ENCODE results near the gene PLEKHG4B.
"Not testable (repeated sequence)": the region's sequence is repeated elsewhere in the genome, so short reads cannot be mapped to it uniquely, and the experiment has no call there.

The PLEKHG4B gene

DNA sequence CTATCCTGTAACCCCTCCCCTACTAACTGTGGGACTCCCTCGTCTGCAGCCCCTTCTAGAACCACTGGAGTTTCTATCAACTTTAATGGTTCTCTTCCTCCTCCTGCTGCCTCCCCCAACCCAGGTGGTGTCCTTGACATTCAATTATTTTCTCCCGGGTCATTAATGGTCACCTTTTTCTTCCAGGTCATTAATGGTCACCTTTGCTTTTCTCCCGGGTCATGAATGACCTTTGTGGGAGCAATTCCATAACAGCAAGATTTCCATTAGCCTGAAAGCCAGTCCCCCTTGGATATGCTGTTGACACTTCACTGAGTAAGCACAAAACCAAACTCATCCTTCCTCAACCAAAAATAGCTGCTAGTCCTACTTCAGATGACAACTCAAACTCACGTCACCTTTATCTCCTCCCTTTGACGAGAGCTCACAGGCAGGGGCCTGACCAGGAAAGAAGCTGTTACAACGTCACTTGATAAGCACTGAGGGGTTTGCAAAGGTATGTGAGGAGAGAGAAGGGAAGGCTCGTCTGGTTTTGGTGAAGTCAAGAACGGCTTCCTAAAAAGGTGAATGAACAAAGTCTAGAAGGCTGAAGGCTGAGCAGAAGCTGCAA lies 115.1 kb downstream of the PLEKHG4B start:
- no peak for DNase-seq

DNA sequence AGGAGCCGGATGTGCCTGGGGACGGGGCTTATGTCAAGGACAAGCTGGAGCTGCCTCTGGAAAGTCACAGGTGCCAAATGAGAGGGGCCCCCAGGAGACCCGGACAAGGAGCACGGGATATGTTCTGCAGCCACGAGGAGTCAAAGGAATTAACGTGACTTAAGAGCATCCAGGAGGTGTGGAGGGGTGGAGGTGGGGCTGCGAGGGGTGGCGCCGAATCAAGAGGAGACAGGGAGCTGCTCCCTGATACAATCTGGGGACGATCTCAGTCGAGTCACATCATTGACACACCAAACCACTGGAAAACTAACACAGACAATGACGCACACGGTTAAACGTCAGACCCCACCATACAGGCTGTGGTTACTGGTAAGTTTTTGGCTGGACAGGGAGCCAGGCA lies 115.6 kb downstream of the PLEKHG4B start:
- DNase-seq, result no peak

DNA sequence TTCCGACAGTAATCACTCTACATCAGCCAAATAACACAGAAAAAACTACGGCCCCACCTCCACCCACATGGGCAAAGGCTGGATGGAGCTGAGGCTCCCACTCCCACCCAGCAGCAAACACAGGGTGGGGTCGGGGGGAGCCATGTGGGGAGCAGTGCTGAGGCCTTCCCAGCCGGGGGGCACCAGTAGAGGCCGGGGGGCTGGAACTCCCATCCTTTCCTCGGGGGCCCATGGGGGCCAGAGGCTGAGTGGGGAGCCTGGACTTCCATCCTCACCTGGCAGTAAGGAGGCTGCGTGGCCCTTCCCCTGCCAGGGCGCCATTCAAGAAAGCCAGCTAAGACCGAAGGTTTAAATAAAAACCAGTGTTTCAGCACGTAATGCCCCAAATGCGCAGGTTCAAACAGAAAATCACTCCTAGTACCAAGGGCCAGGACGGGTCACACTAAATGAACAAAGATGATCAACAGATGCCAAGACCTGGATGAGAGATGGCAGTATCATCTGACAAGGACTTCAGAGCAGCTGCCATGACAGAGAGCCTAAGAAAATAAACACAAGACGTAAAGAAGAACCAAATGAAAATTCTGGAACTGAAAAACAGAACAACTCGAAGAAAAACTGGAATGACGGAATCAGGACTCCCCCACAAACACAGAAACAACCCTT lies 116.6 kb downstream of the PLEKHG4B start:
- DNase-seq, result no peak

DNA sequence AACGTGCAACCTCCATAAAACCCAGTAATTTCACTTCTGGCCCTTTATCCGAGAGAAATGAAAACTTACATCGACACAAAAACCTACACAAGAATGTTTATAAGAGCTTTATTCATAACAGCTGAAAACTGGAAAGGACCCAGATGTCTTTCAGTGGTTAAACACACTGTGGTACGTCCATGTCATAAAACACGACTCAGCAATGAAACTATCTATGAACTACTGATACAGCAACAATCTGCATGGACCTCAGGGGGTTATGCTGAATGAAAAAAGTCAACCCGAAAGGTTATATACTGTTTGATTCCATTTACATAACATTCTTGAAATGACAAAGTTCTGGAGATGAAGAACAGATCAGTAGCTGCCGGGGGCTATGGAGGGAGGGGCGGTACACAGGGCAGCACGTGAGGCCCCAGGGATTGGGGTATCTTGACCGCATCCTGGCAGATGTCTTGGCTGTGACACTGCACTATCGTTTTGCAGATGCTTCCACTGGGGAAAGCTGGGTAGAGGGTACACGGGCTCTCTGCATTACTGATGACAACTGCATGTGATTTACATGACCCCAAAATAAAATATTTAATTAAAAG lies 121.9 kb downstream of the PLEKHG4B start:
- DNase-seq, result no peak

DNA sequence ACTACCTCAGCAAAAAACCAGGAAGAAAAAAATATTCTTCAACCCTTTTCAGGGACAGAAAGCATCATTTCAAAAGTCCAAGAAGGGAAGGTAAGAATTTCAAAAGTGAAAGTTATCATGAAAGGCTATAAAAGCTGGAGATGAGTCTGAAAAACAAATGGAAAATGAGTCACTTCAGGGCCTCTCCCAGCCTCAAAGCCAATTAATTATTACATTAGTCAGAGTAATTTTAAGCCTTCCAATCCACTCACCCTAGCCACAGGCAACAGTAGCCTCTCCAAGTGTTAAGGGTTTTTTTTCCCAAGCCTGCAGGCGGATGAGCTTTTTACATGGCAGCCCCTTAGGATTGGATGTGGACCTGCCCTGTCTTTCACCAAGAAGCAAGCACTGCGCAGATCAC lies 123.3 kb downstream of the PLEKHG4B start:
- not testable (repeated sequence) for DNase-seq

DNA sequence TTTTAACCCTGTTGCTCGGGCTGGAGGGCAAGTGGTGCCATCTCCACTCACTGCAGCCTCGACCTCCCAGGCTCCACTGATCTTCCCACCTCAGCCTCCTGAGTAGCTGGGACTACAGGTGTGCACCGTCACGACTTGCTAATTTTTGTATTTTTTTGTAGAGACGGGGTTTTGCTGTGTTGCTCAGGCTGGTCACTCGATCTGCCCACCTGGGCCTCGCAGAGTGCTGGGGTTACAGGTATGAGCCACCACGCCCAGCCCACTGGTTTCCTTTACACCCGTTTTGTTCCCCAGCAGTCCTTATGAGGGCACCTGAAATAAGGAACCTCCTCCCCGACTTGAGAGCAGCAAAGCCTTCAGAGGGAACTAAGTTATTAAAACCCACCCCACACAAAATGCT lies 124.1 kb downstream of the PLEKHG4B start:
- not testable (repeated sequence) for DNase-seq

DNA sequence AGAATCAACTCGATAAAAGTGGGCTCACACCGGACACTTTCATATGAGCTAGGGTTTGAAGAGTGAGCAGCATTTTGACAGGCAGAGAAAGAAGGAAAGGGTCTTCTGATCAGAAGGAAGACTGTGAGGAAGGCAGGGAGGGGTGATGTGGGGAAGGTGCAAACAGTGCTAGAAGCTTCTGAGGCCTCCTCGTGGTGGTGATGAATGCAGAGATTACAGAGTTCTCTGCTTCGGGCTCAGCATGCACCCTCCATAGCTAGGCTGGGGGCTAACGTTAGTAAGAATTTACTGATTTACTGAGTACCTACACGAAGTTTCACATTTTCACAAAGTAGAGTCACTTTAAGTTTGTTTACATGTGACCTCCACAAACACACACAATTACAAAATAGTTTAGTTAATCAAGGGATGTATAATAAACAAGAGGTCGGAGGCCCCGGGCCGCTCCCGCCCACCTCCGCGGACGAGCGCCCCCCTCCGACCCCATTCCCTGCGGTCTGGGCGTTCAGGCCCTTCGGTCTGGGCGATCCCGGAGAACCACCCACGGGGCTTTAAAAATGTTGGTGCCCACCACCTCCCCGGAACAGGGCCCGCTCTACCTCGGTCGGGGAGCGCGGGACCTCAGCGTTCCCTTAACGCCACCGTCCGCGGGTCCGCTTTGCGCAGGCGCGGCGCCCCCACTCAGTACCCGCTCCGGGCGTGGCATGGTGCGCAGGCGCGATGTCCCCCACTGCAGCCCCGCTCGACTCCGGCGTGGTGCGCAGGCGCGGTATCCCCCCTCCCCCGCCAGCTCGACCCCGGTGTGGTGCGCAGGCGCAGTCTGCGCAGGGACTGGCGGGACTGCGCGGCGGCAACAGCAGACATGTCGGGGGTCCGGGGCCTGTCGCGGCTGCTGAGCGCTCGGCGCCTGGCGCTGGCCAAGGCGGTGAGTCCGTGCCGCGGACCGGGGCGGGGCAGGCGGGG lies 125.8 kb downstream of the PLEKHG4B start, which contains the start of the genes CCDC127 and SDHA:
Gene CCDC127, minus strand, starts transcription at position 660 of the 963 bp plus-strand sequence. CDS start 1,304 bp downstream, outside the sequence.
Gene SDHA, plus strand, starts transcription at position 827 of the 963 bp plus-strand sequence. Its CDS starts 36 bp downstream, at position 863.
- DNase-seq, result peak in 1 of 2 experiments; percentile 49

DNA sequence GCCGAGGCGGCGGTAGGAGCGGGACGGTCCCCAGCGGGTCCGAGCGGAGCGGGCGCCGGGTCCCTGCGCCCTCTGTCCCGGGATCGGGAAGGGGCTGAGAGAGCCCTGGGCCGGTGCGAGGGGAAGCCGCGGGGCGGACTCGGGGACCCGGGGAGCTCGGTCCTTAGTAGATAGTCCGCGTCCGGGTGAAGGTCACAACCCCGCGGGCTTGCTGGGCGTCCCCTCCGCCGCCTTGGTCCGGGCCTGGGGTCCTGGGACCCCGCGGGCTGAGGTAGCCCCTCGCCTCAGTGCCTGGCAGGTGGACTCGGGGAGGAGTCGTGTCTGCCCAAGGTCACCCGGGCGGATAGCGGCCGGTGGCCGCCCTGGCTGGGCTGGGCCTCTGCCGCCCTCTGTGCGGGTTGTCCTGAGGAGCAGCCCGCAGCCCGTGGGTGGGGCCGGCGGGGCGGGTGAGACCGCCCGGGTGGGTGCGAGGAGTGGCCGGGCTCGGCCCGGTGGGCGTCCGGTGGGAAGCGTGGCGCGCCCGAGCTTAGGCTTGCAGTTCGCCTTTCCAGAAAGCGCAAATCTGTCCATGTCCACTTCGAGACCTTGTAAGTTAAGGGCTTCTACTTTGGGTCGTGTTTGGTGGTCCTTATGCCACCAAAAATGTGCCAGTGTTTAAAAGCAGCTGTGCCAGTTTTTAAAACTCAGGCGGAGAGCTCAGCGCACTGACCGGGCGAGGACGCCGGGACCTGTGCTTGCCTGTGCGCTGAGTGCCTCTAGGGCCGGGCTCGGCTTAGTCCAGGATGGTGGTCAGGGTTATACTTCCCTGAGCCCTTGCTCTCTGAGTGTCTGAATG lies 126.7 kb downstream of the PLEKHG4B start:
- DNase-seq, result no peak

DNA sequence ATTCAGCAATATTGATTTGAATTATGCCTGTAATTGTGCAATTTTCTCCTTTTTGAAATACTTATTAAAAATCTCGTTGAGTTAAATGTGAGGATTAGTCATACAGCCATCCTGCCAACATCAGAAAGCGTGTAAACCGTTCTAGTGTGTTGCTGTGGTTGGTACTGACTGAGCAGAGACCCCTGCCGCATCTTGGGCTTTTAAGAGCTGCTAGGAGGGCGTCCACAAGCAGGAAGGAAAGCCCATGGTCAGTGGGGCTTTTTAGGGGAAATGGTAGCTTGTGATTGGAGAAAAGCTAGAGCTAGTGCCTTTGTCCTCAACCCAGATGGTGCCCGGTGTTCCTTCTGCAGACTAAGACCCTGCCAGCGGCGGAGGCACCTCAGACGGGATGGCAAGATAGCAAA lies 127.5 kb downstream of the PLEKHG4B start:
- no peak for DNase-seq

DNA sequence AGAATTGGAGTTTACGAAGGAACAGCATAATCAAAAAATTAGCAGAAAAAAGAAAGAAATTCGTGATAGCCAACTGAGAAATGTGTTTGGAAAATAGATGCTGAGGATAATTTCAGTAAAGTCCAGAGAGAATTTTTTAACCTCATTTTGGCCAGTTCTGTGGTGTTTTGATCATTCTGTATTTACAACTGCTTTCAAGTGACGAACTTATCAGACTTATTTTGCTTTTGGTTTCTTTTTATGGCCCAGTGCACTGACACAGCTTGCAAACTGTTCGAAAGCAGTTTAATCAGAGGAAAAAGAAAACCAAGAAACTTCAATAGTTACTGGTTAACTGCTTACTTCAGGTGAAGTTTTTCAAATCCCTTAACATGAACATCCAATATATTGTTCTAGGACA lies 128.0 kb downstream of the PLEKHG4B start:
- no peak for DNase-seq

DNA sequence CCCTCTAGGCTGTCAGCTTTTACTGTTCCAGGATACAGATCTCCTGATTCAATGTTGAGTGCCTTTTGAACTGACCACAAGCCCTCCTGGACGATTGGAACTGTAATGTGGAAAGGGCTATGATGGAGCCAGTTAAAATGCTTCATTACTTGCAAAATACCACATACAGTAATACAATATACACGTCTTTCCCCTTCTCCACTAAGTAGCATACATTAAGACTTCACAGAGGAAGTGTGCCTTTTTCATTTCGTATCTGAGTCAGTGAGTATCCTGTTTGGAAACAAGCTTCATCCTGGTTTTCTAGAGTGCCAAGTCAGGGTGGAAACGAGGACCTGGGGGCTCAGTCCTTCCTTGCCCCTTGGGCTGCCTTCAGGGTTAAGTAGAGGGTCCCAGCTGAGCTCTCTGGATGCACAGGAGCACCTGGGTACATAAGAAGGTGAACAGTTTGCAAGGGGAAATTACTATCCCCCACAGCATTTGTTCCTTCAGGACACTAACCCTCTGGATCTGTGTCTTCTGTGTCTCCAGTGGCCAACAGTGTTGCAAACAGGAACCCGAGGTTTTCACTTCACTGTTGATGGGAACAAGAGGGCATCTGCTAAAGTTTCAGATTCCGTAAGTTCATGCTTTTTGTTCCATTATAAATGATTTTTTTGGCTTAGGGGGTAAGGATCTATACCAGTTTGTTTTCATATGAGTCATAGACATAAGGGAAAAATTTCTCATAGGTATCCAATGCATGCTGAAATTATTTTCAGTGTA lies 131.2 kb downstream of the PLEKHG4B start:
- DNase-seq, result not testable (repeated sequence)

DNA sequence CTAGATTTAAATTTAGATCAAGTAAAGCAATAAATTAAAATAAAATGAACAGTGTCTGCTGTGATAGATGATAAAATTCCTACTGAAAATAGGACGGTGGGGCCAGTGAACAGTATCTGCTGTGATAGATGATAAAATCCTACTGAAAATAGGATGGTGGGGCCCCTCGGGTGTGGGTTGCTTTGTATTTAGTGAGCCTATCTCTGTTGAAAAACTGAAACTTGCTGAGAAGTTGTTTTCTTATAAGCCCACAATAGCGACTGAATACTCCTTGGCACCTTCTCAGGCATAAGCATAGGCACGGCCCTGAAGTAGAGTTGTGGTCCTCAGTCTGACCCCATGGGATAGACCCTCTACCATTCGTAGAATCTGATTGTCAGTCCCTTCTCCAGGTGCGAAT lies 131.8 kb downstream of the PLEKHG4B start:
- DNase-seq, result no peak

DNA sequence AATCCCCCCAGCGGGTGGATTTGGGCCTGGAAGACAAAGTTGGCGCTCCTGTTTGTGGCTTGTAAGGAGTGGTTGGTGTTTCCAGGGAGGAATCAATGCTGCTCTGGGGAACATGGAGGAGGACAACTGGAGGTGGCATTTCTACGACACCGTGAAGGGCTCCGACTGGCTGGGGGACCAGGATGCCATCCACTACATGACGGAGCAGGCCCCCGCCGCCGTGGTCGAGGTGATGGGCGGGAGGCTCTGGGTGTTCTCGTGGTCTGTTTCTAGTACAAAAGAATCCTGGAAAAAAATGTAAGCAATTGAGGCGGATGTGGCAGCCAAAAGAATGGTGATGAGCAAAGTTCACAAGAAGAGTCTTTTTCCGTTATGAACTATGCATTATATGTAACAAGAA lies 133.4 kb downstream of the PLEKHG4B start:
- no peak for DNase-seq

DNA sequence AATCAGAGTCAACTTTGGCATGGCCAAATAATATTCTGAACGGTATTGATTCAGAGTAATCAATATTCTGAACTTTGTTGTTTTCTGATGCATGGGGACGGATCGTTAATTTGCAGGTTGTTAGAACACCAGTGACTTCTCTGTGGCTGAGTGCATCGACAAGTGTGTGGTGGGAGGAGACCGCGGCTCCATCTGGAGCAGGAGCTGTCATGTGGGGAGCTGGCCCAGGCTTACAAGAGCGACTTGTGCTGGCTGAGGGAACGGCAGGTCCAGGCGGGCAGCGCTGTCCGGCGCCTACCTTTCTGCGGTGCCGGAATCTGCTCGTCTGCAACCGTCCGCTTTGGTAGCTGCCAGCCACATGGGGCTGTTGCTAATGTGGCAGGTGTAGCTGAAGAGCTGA lies 135.4 kb downstream of the PLEKHG4B start:
- DNase-seq, result peak in 1 of 2 experiments; percentile 8

DNA sequence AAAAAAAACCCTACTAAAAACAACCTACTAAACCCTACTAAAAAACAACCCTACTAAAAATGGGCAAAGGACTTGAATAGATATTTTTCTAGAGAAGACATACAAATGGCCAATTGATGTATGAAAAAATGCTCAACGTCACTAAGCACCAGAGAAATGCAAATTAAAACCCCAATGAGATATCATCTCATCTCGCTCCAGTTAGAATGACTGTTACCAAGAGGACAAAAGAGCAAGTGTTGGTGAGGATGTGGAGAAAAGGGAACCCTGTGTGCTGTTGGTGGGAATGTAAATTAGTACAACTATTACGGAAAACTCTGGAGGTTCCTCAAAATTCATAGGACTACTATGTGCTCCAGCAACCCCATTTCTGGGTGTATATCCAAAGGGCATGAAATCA lies 136.9 kb downstream of the PLEKHG4B start:
- DNase-seq, result no peak

DNA sequence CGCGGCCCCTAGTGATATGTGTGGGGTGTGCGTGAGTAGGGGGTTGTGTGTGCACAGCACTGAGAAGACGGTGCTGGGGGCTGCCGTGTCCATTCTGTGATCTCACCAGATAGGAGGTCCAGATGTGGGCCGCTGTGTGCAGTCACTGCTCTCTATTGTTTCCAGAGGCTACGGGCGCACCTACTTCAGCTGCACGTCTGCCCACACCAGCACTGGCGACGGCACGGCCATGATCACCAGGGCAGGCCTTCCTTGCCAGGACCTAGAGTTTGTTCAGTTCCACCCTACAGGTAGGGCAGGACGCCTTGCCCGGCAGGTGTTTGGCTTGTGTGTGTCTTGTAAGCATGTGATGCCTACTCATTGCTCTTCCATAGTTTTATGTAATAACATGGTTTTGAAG lies 138.7 kb downstream of the PLEKHG4B start:
- no peak for DNase-seq

DNA sequence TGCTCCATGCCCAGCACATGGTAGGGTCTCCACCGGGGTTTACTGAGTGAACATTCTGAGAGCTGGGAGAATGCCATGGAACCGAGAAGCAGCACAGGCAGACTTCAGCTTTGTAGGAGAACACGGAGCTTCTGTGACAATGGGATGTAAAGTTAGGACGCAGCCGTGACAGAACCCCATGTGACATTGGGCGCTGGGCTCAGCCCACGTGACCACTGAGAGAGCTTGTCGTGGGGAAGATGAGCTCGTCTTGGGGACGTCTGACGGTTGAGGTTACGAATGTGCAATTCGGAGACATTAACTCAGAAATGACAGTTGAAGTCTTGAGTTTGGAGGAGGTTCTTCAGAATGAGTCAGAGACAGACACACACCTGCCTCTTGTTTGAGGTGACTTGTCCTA lies 139.7 kb downstream of the PLEKHG4B start:
- DNase-seq, result no peak

DNA sequence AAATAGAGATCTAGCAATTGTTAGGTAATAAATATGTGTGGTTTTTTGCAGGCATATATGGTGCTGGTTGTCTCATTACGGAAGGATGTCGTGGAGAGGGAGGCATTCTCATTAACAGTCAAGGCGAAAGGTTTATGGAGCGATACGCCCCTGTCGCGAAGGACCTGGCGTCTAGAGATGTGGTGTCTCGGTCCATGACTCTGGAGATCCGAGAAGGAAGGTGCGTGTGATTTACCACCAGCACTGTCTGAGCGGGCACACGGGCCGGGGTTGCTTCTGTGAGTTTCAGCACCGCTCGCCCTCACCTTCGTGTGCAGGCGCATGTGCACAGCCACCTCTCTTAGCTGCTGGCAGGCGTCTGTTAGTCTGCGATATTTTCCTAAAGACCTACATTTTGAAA lies 141.5 kb downstream of the PLEKHG4B start:
- not testable (repeated sequence) for DNase-seq

DNA sequence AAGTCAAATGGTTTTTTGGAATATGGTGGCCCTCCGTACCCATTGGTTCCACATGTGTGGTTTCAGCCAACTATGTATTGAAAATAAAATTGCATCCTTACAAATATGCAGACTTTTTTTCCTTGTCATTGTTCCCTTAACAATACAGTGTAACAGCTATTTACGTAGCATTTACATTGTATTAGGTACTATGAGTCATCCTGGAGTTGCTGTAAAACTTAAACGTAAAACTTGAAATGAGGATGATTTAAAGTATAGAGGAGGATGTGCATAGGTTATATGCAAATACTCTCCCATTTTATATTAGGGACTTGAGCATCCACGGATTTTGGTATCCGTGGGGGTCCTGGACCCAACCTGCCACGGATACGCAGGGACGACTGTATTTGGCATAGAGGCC lies 142.5 kb downstream of the PLEKHG4B start:
- DNase-seq, result no peak

DNA sequence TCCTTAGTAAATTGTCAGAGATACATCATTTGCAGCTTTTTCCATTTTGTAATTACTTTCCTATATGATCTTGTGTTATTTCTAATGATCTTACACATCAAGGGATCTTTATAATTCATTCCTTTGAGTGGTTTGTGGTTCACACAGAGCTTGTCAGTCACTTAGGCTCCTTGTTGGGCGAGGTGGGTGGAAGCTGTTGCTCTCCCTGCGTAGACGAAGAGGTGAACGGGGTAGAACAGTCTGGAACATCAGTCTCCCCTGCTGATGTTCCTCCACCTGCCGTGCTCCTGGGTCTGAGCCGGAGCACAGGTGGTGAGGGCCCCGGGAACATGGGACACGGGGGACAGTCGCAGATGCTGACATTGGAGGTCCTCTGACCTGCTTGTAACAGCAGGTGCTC lies 143.6 kb downstream of the PLEKHG4B start:
- DNase-seq, result not testable (repeated sequence)

DNA sequence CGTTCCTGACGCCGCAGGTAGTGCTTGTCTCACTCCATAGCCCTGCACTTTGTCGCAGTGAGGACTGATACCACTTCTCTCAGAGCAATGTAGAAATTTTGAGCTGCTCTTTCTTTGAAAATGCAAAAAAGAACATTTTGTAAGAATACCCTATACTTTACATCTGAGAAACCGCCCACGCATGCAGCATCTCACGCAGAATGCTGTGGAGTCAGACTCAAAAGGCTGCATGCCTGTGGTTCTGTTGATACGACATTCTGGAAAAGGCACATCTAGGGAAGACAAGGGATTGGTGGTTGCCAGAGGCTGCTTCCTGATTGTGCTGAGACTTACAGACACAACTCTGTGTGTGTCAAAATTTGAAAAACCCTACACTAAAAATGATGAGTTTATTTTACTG lies 146.0 kb downstream of the PLEKHG4B start:
- DNase-seq, result not testable (repeated sequence)
